Karpas-422 (cell line): Measurements from ENCODE around the gene LRRC4C. TPM values are rescaled to one million over a fixed set of nuclear protein-coding genes. Genes with fewer than 3 reads are reported as not detected.

Experiments used
- DNase-seq: peaks from one replicate; pipeline ENCODE4 v3.0.0-alpha.2; 2015
- H2AFZ ChIP-seq: fragments of 200-600 bp; sonication (generic); 2 replicates; pipeline ENCODE4 v1.6.1; 2014; ENCODE audit warnings: antibody characterized with exemption, low read length, mixed read lengths
- H3K27ac ChIP-seq: fragments of 200-600 bp; sonication (generic); 2 replicates; pipeline ENCODE4 v1.5.1; 2014; ENCODE audit warnings: mild to moderate bottlenecking, low read length, moderate library complexity
- H3K27me3 ChIP-seq: fragments of 200-600 bp; sonication (generic); 2 replicates; pipeline ENCODE4 v1.6.1; 2014; ENCODE audit warnings: low read length, mixed read lengths
- H3K36me3 ChIP-seq: fragments of 200-600 bp; sonication (generic); 2 replicates; pipeline ENCODE4 v1.6.1; 2014; ENCODE audit warnings: low read length, mixed read lengths; ENCODE audit not compliant: insufficient read depth
- H3K4me1 ChIP-seq: fragments of 200-600 bp; sonication (generic); 2 replicates; pipeline ENCODE4 v1.6.1; 2014; ENCODE audit warnings: mild to moderate bottlenecking, low read length, mixed read lengths
- H3K4me2 ChIP-seq: fragments of 200-600 bp; sonication (generic); 2 replicates; pipeline ENCODE4 v1.6.1; 2014; ENCODE audit warnings: low read length, low read depth, mild to moderate bottlenecking; ENCODE audit not compliant: poor library complexity, severe bottlenecking
- H3K4me3 ChIP-seq: fragments of 200-600 bp; sonication (generic); 2 replicates; pipeline ENCODE4 v1.5.1; 2014; ENCODE audit warnings: mild to moderate bottlenecking, antibody characterized with exemption, low read length, mixed read lengths
- H3K79me2 ChIP-seq: fragments of 200-600 bp; sonication (generic); 2 replicates; pipeline ENCODE4 v1.6.1; 2014; ENCODE audit warnings: mild to moderate bottlenecking, low read length, mixed read lengths
- H3K9ac ChIP-seq: fragments of 200-600 bp; sonication (generic); 2 replicates; pipeline ENCODE4 v1.6.0; 2014; ENCODE audit warnings: low read length
- H3K9me2 ChIP-seq: fragments of 200-600 bp; sonication (generic), shearing (Covaris generic); replicated peaks from 2 replicates; pipeline ENCODE4 v1.6.0; 2014; ENCODE audit warnings: mild to moderate bottlenecking, low read length, moderate library complexity; ENCODE audit not compliant: insufficient read depth
- H3K9me3 ChIP-seq: fragments of 300-700, 200-600 bp; sonication (generic); 2 replicates; pipeline ENCODE4 v1.6.1; 2014; ENCODE audit warnings: low read length, mixed read lengths
- H4K20me1 ChIP-seq: fragments of 200-600 bp; sonication (generic); 2 replicates; pipeline ENCODE4 v1.6.1; 2014; ENCODE audit warnings: mild to moderate bottlenecking, antibody characterized with exemption, low read length, low read depth; ENCODE audit not compliant: insufficient read depth
- total RNA-seq: library from RNA; depleted of rRNA; stranded (reverse); fragments of >200 nt; shearing (Covaris generic); gene quantifications from 2 replicates; pipeline ENCODE4 v1.2.3, GENCODE V29; 2014; ENCODE audit warnings: low replicate concordance

The LRRC4C gene
- total RNA-seq, 1 experiment from 2014 or later: not detected

- Histone ChIP-seq H3K9me3 (peaks cover 19% of the 10 kb centered on the region), H3K4me3 (no peak overlapping the region), H3K9ac (no peak overlapping the region), H2AFZ (no peak overlapping the region), H3K4me1 (no peaks in the 10 kb centered on the region), H3K9me2 (no peaks in the 10 kb centered on the region), H3K4me2 (no peak overlapping the region), H3K79me2 (no peaks in the 10 kb centered on the region), H3K27me3 (no peaks in the 10 kb centered on the region), H3K36me3 (no peaks in the 10 kb centered on the region), H4K20me1 (no peaks in the 10 kb centered on the region), H3K27ac (no peak overlapping the region)
- DNase-seq: no peak
Measured at GRCh38 chr11:41289408-41289807, 170.0 kb downstream of the LRRC4C start.

- no peak overlapping the region for H3K4me3 ChIP-seq
- H3K9me2 ChIP-seq: no peaks in the 10 kb centered on the region
- no peak overlapping the region for H3K4me2 ChIP-seq
- H3K36me3 ChIP-seq: no peaks in the 10 kb centered on the region
- DNase-seq: no peak
- H3K9me3 ChIP-seq: peaks cover 15% of the 10 kb centered on the region
- H4K20me1 ChIP-seq: no peaks in the 10 kb centered on the region
- H3K79me2 ChIP-seq: no peaks in the 10 kb centered on the region
- no peak overlapping the region for H3K9ac ChIP-seq
- no peaks in the 10 kb centered on the region for H3K4me1 ChIP-seq
- no peak overlapping the region for H3K27ac ChIP-seq
- no peaks in the 10 kb centered on the region for H3K27me3 ChIP-seq
- no peak overlapping the region for H2AFZ ChIP-seq
Measured at GRCh38 chr11:41286751-41287150, 172.7 kb downstream of the LRRC4C start.

- Histone ChIP-seq H3K4me1 (no peaks in the 10 kb centered on the region), H3K27ac (no peak overlapping the region), H4K20me1 (no peaks in the 10 kb centered on the region), H3K9me2 (no peaks in the 10 kb centered on the region), H3K36me3 (no peaks in the 10 kb centered on the region), H3K9ac (no peak overlapping the region), H2AFZ (no peak overlapping the region), H3K4me3 (no peak overlapping the region), H3K79me2 (no peaks in the 10 kb centered on the region), H3K4me2 (no peak overlapping the region), H3K9me3 (peaks cover 18% of the 10 kb centered on the region), H3K27me3 (no peaks in the 10 kb centered on the region)
- no peak for DNase-seq
Measured at GRCh38 chr11:41284354-41284753, 175.1 kb downstream of the LRRC4C start.

GRCh38 chr11:41283191-41283930 lies 176.1 kb downstream of the LRRC4C start:
- no peak overlapping the region for H3K4me2 ChIP-seq
- H3K9me3 ChIP-seq: peaks cover 17% of the 10 kb centered on the region
- no peak overlapping the region for H3K9ac ChIP-seq
- no peak for DNase-seq
- H3K79me2 ChIP-seq: no peaks in the 10 kb centered on the region
- no peak overlapping the region for H2AFZ ChIP-seq
- no peak overlapping the region for H3K27ac ChIP-seq
- no peaks in the 10 kb centered on the region for H3K4me1 ChIP-seq
- no peaks in the 10 kb centered on the region for H3K36me3 ChIP-seq
- no peaks in the 10 kb centered on the region for H4K20me1 ChIP-seq
- H3K9me2 ChIP-seq: no peaks in the 10 kb centered on the region
- no peaks in the 10 kb centered on the region for H3K27me3 ChIP-seq
- H3K4me3 ChIP-seq: no peak overlapping the region

- Histone ChIP-seq H2AFZ (no peak overlapping the region), H3K9me2 (no peaks in the 10 kb centered on the region), H3K9ac (no peak overlapping the region), H4K20me1 (no peaks in the 10 kb centered on the region), H3K4me1 (no peaks in the 10 kb centered on the region), H3K27ac (no peak overlapping the region), H3K36me3 (no peaks in the 10 kb centered on the region), H3K4me2 (no peak overlapping the region), H3K79me2 (no peaks in the 10 kb centered on the region), H3K4me3 (no peak overlapping the region), H3K27me3 (no peaks in the 10 kb centered on the region), H3K9me3 (peaks cover 13% of the 10 kb centered on the region)
- no peak for DNase-seq
Measured at GRCh38 chr11:41282395-41282794, 177.1 kb downstream of the LRRC4C start.

GRCh38 chr11:41281131-41281742 lies 178.2 kb downstream of the LRRC4C start:
- no peaks in the 10 kb centered on the region for H4K20me1 ChIP-seq
- H3K27ac ChIP-seq: no peak overlapping the region
- H3K9ac ChIP-seq: no peak overlapping the region
- no peaks in the 10 kb centered on the region for H3K79me2 ChIP-seq
- H2AFZ ChIP-seq: no peak overlapping the region
- no peaks in the 10 kb centered on the region for H3K36me3 ChIP-seq
- H3K4me2 ChIP-seq: no peak overlapping the region
- no peaks in the 10 kb centered on the region for H3K9me2 ChIP-seq
- H3K27me3 ChIP-seq: no peaks in the 10 kb centered on the region
- peaks cover 19% of the 10 kb centered on the region for H3K9me3 ChIP-seq
- H3K4me1 ChIP-seq: no peaks in the 10 kb centered on the region
- no peak overlapping the region for H3K4me3 ChIP-seq
- DNase-seq: no peak

- no peaks in the 10 kb centered on the region for H3K27me3 ChIP-seq
- H3K36me3 ChIP-seq: no peaks in the 10 kb centered on the region
- DNase-seq: no peak
- no peaks in the 10 kb centered on the region for H3K79me2 ChIP-seq
- no peaks in the 10 kb centered on the region for H4K20me1 ChIP-seq
- H2AFZ ChIP-seq: no peak overlapping the region
- H3K27ac ChIP-seq: no peak overlapping the region
- H3K9me2 ChIP-seq: no peaks in the 10 kb centered on the region
- peaks cover 30% of the 10 kb centered on the region for H3K9me3 ChIP-seq
- H3K4me1 ChIP-seq: no peaks in the 10 kb centered on the region
- no peak overlapping the region for H3K4me3 ChIP-seq
- no peak overlapping the region for H3K9ac ChIP-seq
- no peak overlapping the region for H3K4me2 ChIP-seq
Measured at GRCh38 chr11:41274831-41275230, 184.6 kb downstream of the LRRC4C start.

GRCh38 chr11:41273908-41274307 lies 185.5 kb downstream of the LRRC4C start:
- Histone ChIP-seq H3K9me3 (peaks cover 30% of the 10 kb centered on the region), H3K9ac (no peak overlapping the region), H3K4me1 (no peaks in the 10 kb centered on the region), H2AFZ (no peak overlapping the region), H3K4me2 (no peak overlapping the region), H3K9me2 (no peaks in the 10 kb centered on the region), H3K27ac (no peak overlapping the region), H3K27me3 (no peaks in the 10 kb centered on the region), H3K79me2 (no peaks in the 10 kb centered on the region), H3K36me3 (no peaks in the 10 kb centered on the region), H3K4me3 (no peak overlapping the region), H4K20me1 (no peaks in the 10 kb centered on the region)
- DNase-seq: no peak
